Thyroid gland (tissue), 4 donors: ENCODE data around the gene ZNF407.

Source experiments
- CTCF ChIP-seq, 6 experiments: fragments of 200-600 bp in 3 of 6; fragments of 450-650 bp in 3 of 6; sonication (generic) in 3 of 6; IDR thresholded peaks; one replicate each; pipeline ENCODE4 v1.5.1; 2016 to 2019; ENCODE audit warnings: antibody characterized with exemption in 6 of 6, mild to moderate bottlenecking in 2 of 6, inconsistent platforms in 1 of 6, moderate library complexity in 1 of 6
- POLR2A ChIP-seq, 2 donors: fragments of 450-650 bp; IDR thresholded peaks; one replicate each; pipeline ENCODE4 v1.6.1; 2017; ENCODE audit warnings: antibody characterized with exemption in 2 of 2, mild to moderate bottlenecking in 2 of 2, moderate library complexity in 1 of 2

GRCh38 chr18:74996996-74997395 lies 399.3 kb downstream of the ZNF407 start:
- no peak for TF ChIP-seq CTCF (IDR thresholded peaks at IDR 0.05)
- TF ChIP-seq POLR2A (IDR thresholded peaks at IDR 0.05), result no peak
